Effector memory CD4-positive, alpha-beta T cell (primary cell): Measurements from ENCODE around the gene ZNF215.
"Not testable (repeated sequence)": the region's sequence is repeated elsewhere in the genome, so short reads cannot be mapped to it uniquely, and the experiment has no call there.

Experiments
- DNase-seq, 3 donors: peaks; one replicate each; pipeline ENCODE4 v3.0.0-alpha.2; 2020
- H3K27ac ChIP-seq: 2 replicates; pipeline ENCODE4 v1.7.0; 2013; ENCODE audit warnings: mild to moderate bottlenecking, low read length, moderate library complexity; ENCODE audit not compliant: insufficient read depth, poor library complexity, severe bottlenecking
- H3K27me3 ChIP-seq: replicated peaks from 2 replicates; pipeline ENCODE4 v1.7.0; 2013; ENCODE audit warnings: mild to moderate bottlenecking, low read length; ENCODE audit not compliant: insufficient read depth, control insufficient read depth, poor library complexity, severe bottlenecking
- H3K36me3 ChIP-seq: 2 replicates; pipeline ENCODE4 v1.7.0; 2013; ENCODE audit warnings: mild to moderate bottlenecking, low read length, moderate library complexity; ENCODE audit not compliant: control insufficient read depth, insufficient read depth
- H3K4me1 ChIP-seq: 2 replicates; pipeline ENCODE4 v1.7.0; 2013; ENCODE audit warnings: low read length, mild to moderate bottlenecking; ENCODE audit not compliant: control insufficient read depth, insufficient read depth, poor library complexity, severe bottlenecking
- H3K4me3 ChIP-seq: 2 replicates; pipeline ENCODE4 v1.7.0; 2013; ENCODE audit warnings: low read length, low read depth, mild to moderate bottlenecking; ENCODE audit not compliant: insufficient read depth, poor library complexity, severe bottlenecking
- H3K9me3 ChIP-seq: 2 replicates; pipeline ENCODE4 v1.7.0; 2013; ENCODE audit warnings: mild to moderate bottlenecking, low read length, moderate library complexity; ENCODE audit not compliant: control insufficient read depth
- total RNA-seq, 3 donors: gene quantifications; one replicate each; lab custom pipeline; 2026; lab: John Stamatoyannopoulos, UW

ZNF215 gene
- total RNA-seq = 0 to 0.35 (median 0.35) reads per million in 3 donors

DNA sequence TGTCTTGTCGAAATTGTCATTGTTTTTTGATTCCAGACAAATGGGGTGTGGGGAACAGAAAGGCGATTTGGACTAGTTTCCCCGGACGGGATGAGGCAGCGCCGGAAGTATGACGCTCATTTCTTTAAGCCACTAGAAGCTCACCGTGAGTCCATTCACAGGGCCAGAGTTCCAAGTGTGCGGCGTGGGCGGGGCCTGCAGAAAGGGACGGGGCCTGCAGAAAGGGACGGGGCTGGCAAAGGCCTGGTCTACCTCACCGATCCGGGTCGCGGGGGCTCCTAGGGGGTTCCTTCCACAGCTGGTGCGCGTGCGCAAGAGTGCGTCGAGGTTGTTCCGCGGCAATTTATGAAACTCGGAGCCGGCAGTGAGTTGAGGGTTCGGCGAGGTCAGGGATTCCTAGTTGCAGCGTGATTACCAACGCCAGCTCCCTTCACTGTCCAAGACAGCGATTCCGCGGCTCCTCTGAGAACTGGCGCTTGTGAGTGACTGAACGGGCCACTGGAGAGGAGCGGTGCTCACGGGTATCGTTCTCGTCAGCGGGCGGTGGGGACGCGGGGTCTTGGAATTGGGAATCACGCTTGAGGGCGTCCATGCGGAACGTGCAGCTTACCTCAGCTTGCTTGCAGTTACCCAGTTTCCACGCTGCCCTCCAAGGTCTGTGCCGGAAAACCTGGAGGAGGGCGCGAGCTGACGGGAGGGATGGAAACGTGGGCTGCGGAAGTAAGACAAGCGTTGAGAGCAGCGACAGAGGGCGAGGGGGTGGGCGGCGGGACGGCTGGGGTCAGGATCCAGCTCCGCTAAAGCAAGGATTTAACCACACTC lies at the start of gene ZNF215:
TSS of gene ZNF215 (plus strand) at position 219 of the 822 bp plus-strand sequence. CDS start 5,847 bp downstream, outside the sequence.
- H3K27me3 ChIP-seq = no peaks in the 10 kb centered on the region
- no peak for DNase-seq
- H3K4me3 ChIP-seq = peak within 1 kb of the TSS; percentile 55
- H3K4me1 ChIP-seq = peaks cover 5% of the 10 kb centered on the region
- H3K27ac ChIP-seq = no peak within 1 kb of the TSS
- no peaks in the 10 kb centered on the region for H3K36me3 ChIP-seq
- H3K9me3 ChIP-seq = no peaks in the 10 kb centered on the region

DNA sequence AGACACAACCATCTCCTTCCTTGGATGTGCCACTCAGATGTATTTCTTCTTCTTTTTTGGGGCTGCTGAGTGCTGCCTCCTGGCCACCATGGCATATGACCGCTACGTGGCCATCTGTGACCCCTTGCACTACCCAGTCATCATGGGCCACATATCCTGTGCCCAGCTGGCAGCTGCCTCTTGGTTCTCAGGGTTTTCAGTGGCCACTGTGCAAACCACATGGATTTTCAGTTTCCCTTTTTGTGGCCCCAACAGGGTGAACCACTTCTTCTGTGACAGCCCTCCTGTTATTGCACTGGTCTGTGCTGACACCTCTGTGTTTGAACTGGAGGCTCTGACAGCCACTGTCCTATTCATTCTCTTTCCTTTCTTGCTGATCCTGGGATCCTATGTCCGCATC lies 49.3 kb upstream of the ZNF215 start:
- no peak for DNase-seq
- no peak overlapping the region for H3K27ac ChIP-seq
- H3K4me3 ChIP-seq = no peak overlapping the region
- no peaks in the 10 kb centered on the region for H3K4me1 ChIP-seq
- H3K27me3 ChIP-seq = no peaks in the 10 kb centered on the region
- no peaks in the 10 kb centered on the region for H3K36me3 ChIP-seq
- H3K9me3 ChIP-seq = no peaks in the 10 kb centered on the region

DNA sequence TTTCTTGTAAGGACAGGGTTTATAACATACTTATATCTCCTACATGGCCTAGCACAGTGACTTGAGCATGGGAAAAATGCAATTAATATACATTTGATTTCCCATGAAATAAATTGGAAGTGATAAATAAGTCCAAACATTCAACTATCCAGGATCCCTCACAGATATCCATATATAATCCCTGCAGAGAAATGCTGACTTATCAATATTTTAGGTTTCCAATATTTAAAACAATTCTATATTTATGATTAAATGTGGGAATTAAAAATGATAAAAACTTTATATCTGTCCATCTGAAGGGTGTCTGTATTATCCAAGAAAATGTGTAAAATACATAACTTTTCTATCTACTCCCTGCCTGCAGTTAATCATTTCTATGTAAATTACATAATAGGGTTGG lies 43.5 kb upstream of the ZNF215 start:
- H3K4me3 ChIP-seq = no peak overlapping the region
- no peaks in the 10 kb centered on the region for H3K4me1 ChIP-seq
- H3K36me3 ChIP-seq = no peaks in the 10 kb centered on the region

DNA sequence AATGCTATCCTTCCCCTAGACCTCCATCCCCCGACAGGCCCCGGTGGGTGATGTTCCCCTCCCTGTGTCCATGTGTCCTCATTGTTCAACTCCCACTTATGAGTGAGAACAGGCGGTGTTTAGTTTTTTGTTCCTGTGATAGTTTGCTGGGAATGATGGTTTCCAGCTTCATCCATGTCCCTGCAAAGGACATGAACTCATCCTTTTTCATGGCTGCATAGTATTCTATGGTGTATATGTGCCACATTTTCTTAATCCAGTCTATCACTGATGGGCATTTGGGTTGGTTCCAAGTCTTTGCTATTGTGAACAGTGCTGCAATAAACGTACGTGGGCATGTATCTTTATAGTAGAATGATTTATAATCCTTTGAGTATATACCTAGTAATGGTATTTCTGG lies 38.5 kb upstream of the ZNF215 start:
- H3K27ac ChIP-seq, DNase-seq, H3K4me3 ChIP-seq, H3K4me1 ChIP-seq, H3K36me3 ChIP-seq, H3K9me3 ChIP-seq, H3K27me3 ChIP-seq: not testable (repeated sequence)

More for the DNA sequence above, 43.5 kb upstream of the ZNF215 start:
- Histone ChIP-seq H3K27ac (no peak overlapping the region), H3K9me3 (no peaks in the 10 kb centered on the region), H3K27me3 (no peaks in the 10 kb centered on the region)
- DNase-seq = no peak

DNA sequence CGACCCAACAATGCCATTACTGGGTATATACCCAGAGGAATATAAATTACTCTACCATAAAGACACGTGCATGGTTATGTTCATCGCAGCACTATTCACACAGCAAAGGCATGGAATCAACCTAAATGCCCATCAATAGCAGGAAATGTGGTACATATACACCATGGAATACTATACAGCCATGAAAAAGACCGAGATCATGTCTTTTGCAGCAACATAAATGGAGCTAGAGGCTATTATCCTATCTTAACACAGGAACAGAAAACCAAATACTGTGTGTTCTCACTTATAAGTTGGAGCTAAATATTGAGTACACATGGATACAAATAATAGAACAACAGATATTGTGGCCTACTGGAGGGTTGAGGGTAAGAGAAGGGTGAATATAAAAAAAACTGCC lies 37.4 kb upstream of the ZNF215 start:
- Histone ChIP-seq H3K4me3 (no peak overlapping the region), H3K27me3 (no peaks in the 10 kb centered on the region), H3K4me1 (no peaks in the 10 kb centered on the region), H3K36me3 (no peaks in the 10 kb centered on the region), H3K27ac (no peak overlapping the region), H3K9me3 (no peaks in the 10 kb centered on the region)
- DNase-seq = no peak

DNA sequence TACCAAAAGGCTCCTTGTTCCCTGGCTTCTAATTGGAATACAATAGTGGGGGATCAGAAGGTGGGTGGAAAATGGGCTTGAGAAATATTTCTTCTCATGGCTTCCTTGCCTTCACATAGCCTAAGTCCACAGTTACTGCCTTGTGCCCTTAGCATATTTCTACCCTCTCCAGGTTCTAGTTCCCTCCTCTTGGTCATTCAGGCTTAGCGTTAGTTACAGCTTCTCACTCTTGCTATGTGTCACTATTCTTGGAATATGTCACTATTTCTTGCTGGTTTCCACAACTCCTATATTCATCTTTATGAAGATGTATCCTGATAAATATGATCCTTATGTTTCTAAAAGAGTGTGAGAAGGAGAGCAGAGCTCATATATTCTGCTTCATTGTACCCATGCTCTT lies 36.4 kb upstream of the ZNF215 start:
- H3K27me3 ChIP-seq = no peaks in the 10 kb centered on the region
- H3K9me3 ChIP-seq = no peaks in the 10 kb centered on the region
- H3K36me3 ChIP-seq = no peaks in the 10 kb centered on the region
- H3K27ac ChIP-seq = no peak overlapping the region
- no peaks in the 10 kb centered on the region for H3K4me1 ChIP-seq
- no peak overlapping the region for H3K4me3 ChIP-seq
- DNase-seq = no peak

DNA sequence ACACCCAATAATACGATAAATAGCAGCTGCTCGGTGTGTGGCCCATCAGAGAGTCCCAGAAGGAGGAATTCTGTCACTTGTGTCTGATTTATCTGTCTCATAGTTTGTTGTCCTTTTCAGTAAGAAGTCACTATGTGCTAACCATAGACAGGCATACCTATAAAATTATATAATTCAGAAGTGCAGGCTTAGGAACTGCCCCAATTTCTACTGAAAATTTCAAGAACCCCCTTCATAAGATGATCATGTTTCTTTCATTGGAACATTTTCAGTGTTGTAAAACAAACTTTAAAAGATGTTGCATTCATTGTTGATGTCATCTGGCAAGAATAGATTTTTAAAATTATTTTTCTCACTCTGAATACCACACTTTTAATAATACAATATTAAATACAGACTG lies 33.8 kb upstream of the ZNF215 start, which contains the start of gene OR2D2:
TSS of gene OR2D2 (minus strand) at position 101 of the 400 bp plus-strand sequence. CDS start at position 101, 0 bp downstream.
- Histone ChIP-seq H3K36me3 (no peaks in the 10 kb centered on the region), H3K9me3 (no peaks in the 10 kb centered on the region), H3K4me3 (no peak within 1 kb of the TSS), H3K4me1 (no peaks in the 10 kb centered on the region), H3K27me3 (no peaks in the 10 kb centered on the region), H3K27ac (no peak within 1 kb of the TSS)
- DNase-seq = no peak

DNA sequence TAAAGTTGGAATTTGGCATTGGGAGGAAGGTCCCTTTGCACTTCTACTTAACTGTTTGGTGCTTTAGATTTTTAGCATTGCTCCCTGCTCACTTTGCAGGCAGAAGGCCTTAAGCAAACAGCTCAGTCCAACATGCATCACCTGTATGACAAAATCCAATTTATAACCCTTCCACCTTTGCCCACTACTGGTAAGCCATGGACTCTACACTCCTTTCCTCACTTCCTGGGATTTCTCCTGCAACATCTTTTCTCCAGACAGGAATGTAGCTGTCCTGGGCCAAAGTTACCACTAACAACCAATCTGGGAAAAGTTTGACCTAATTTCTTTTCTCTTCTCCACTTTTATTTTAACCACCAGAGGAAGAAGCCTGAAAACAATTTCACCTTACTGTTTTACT lies 32.1 kb upstream of the ZNF215 start:
- DNase-seq = no peak
- Histone ChIP-seq H3K36me3 (no peaks in the 10 kb centered on the region), H3K27me3 (no peaks in the 10 kb centered on the region), H3K4me3 (no peak overlapping the region), H3K9me3 (no peaks in the 10 kb centered on the region), H3K4me1 (no peaks in the 10 kb centered on the region), H3K27ac (no peak overlapping the region)

DNA sequence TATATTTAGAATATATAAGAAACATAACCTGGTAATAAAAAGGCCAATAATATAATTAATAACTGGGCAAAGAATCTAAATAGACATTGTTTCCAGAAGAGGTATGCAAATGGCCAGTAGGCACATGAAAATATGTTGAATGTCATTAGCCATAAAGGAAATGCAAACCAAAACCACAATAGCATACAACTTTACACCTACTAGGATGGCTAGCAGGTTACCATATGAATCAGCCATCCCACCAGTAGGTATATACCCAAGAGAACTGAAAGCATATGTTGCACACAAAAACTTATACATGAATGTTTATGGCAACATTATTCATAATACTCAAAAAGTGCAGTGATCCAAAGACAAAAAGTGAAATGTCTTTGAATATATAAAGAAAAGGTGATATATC lies 31.2 kb upstream of the ZNF215 start:
- Histone ChIP-seq H3K4me3 (no peak overlapping the region), H3K4me1 (no peaks in the 10 kb centered on the region), H3K27me3 (no peaks in the 10 kb centered on the region), H3K27ac (no peak overlapping the region), H3K36me3 (no peaks in the 10 kb centered on the region), H3K9me3 (no peaks in the 10 kb centered on the region)
- no peak for DNase-seq

DNA sequence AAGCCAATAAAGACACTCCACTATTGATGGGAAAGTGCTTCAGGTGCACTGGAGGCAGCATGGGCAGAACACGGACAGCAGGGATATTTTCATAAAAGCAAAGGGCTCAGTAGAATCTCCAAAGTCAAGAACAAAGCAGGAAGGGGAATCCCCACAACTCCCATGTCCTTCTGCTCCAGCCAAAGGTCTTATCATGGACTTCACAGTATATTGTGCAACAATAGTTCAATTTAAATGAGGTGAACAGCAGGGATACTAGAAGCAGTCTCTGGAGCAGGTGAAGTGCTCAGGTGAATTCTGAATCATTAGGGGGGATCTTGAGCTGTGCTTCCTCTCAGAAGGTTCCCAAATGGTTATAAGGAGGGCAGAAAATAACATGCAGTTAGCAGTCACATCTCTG lies 27.3 kb upstream of the ZNF215 start:
- DNase-seq = no peak
- peaks cover 4% of the 10 kb centered on the region for H3K27me3 ChIP-seq
- no peaks in the 10 kb centered on the region for H3K36me3 ChIP-seq

More for the DNA sequence above, 27.3 kb upstream of the ZNF215 start:
- no peaks in the 10 kb centered on the region for H3K4me1 ChIP-seq
- H3K27ac ChIP-seq = no peak overlapping the region
- H3K9me3 ChIP-seq = no peaks in the 10 kb centered on the region
- no peak overlapping the region for H3K4me3 ChIP-seq
